ENCODE results near the gene OR2T4.

- no peak for TF ChIP-seq CTCF (IDR thresholded peaks at IDR 0.05)
- no peak for TF ChIP-seq NR3C1 (IDR thresholded peaks at IDR 0.05)
- TF ChIP-seq PHF8 (IDR thresholded peaks at IDR 0.05; ENCODE audit: borderline replicate concordance, low read depth) = no peak
- TF ChIP-seq GATA3 (IDR thresholded peaks at IDR 0.05; ENCODE audit: borderline replicate concordance) = no peak
- TF ChIP-seq POLR2A (IDR thresholded peaks at IDR 0.05; ENCODE audit: low read length) = no peak
- no peak for TF ChIP-seq RAD21 (conservative IDR thresholded peaks at IDR 0.05 in 1 of 2, IDR thresholded peaks at IDR 0.05 in 1 of 2)
- TF ChIP-seq REST (IDR thresholded peaks at IDR 0.05) = no peak
- TF ChIP-seq MAZ (IDR thresholded peaks at IDR 0.05; ENCODE audit: borderline replicate concordance, low read depth, low read length) = no peak
- TF ChIP-seq BCL3 (IDR thresholded peaks at IDR 0.05) = no peak
- no peak for TF ChIP-seq EP300 (IDR thresholded peaks at IDR 0.05)
- no peak for TF ChIP-seq CHD2 (IDR thresholded peaks at IDR 0.05; ENCODE audit: low read length, partially characterized antibody)
- TF ChIP-seq MAFK (IDR thresholded peaks at IDR 0.05; ENCODE audit: partially characterized antibody) = no peak
- no peak for TF ChIP-seq RNF2 (IDR thresholded peaks at IDR 0.05; ENCODE audit: borderline replicate concordance, low read depth)
These were observed 15.5 kb downstream of the OR2T4 start for GRCh38 chr1:248376916-248377315.

Data from A549 (cell line).